Fibroblast of the aortic adventitia (primary cell): Measurements from ENCODE around the gene STK24. TPM values are rescaled to one million over a fixed set of nuclear protein-coding genes. Genes with fewer than 3 reads are reported as not detected.

Experiments
- DNase-seq: peaks from one replicate; pipeline ENCODE4 v3.0.0-alpha.2; 2010; ENCODE audit warnings: low read depth
- H3K4me3 ChIP-seq: 2 replicates; pipeline ENCODE4 v1.5.1; 2011; ENCODE audit warnings: low read depth, mild to moderate bottlenecking, control low read depth, low read length, moderate library complexity
- CTCF ChIP-seq: IDR thresholded peaks from 2 replicates; pipeline ENCODE4 v1.5.1; 2011; ENCODE audit warnings: mild to moderate bottlenecking, low read length, control low read depth, inconsistent platforms; ENCODE audit not compliant: insufficient read depth
- total RNA-seq: library from RNA; depleted of rRNA; stranded (reverse); fragments of >200 nt; gene quantifications from 2 replicates; pipeline ENCODE4 v1.2.3, GENCODE V29; 2012; ENCODE audit warnings: low replicate concordance

The STK24 gene
- total RNA-seq, 1 donor, result 64.0 TPM

- DNase-seq, result no peak
- TF ChIP-seq CTCF, result no peak
- H3K4me3 ChIP-seq, result no peak overlapping the region
These were observed 19.8 kb downstream of the STK24 start for GRCh38 chr13:98556968-98557631.

GRCh38 chr13:98556142-98556816 is 20.6 kb downstream of the STK24 start:
- no peak for TF ChIP-seq CTCF
- no peak overlapping the region for H3K4me3 ChIP-seq
- DNase-seq, result no peak

GRCh38 chr13:98549728-98550317 is 27.1 kb downstream of the STK24 start:
- no peak overlapping the region for H3K4me3 ChIP-seq
- no peak for TF ChIP-seq CTCF
- DNase-seq, result no peak

GRCh38 chr13:98549006-98549727 is 27.7 kb downstream of the STK24 start:
- TF ChIP-seq CTCF, result no peak
- no peak overlapping the region for H3K4me3 ChIP-seq
- DNase-seq, result peak; percentile 76

- no peak for DNase-seq
- H3K4me3 ChIP-seq, result no peak overlapping the region
- no peak for TF ChIP-seq CTCF
These were observed 28.7 kb downstream of the STK24 start for GRCh38 chr13:98548230-98548629.

GRCh38 chr13:98547455-98547854 is 29.5 kb downstream of the STK24 start:
- TF ChIP-seq CTCF, result no peak
- no peak for DNase-seq

More at GRCh38 chr13:98547455-98547854, 29.5 kb downstream of the STK24 start:
- H3K4me3 ChIP-seq, result no peak overlapping the region
